MCF 10A (cell line): ENCODE results near the gene SPOCK3. TPM values are rescaled to one million over a fixed set of nuclear protein-coding genes. Genes with fewer than 3 reads are reported as not detected.

Source experiments
- BruUV-seq: library from RNA; stranded (reverse); fragments of 400-500 nt; replicated peaks from 2 replicates; lab custom pipeline; 2021; lab: Mats Ljungman, UMichigan
- CTCF ChIA-PET: fragments of 300-600 bp; sonication (Branson Sonifier 250); formaldehyde crosslinking; extraction: SDS; loops from one replicate; lab custom pipeline; 2021; ENCODE audit warnings: antibody characterized with exemption, inconsistent platforms; lab: Yijun Ruan, JAX
- POLR2A ChIA-PET: fragments of 300-600, 350-650 bp; sonication (Branson Sonifier 250); formaldehyde crosslinking; extraction: SDS; loops from one replicate; lab custom pipeline; 2020; ENCODE audit warnings: antibody characterized with exemption, inconsistent platforms; lab: Yijun Ruan, JAX
- DNase-seq: peaks from one replicate; pipeline ENCODE4 v3.0.0-alpha.2; 2018; ENCODE audit not compliant: unreplicated experiment
- H3K27ac Mint-ChIP-seq: one replicate; pipeline ENCODE4 v1.8.0; 2022; ENCODE audit warnings: mild to moderate bottlenecking, low read depth, mixed read lengths; ENCODE audit not compliant: unreplicated experiment
- H3K27me3 Mint-ChIP-seq: one replicate; pipeline ENCODE4 v1.8.0; 2022; ENCODE audit warnings: mixed read lengths; ENCODE audit not compliant: insufficient read depth, unreplicated experiment
- H3K36me3 Mint-ChIP-seq: one replicate; pipeline ENCODE4 v1.8.0; 2022; ENCODE audit warnings: mild to moderate bottlenecking, moderate library complexity, mixed read lengths; ENCODE audit not compliant: insufficient read depth, unreplicated experiment
- H3K4me1 Mint-ChIP-seq: one replicate; pipeline ENCODE4 v1.8.0; 2022; ENCODE audit warnings: mixed read lengths; ENCODE audit not compliant: insufficient read depth, unreplicated experiment
- H3K4me3 Mint-ChIP-seq: one replicate; pipeline ENCODE4 v1.8.0; 2022; ENCODE audit warnings: mild to moderate bottlenecking, moderate library complexity, mixed read lengths; ENCODE audit not compliant: unreplicated experiment
- H3K9me3 Mint-ChIP-seq: one replicate; pipeline ENCODE4 v1.8.0; 2022; ENCODE audit warnings: mixed read lengths; ENCODE audit not compliant: unreplicated experiment
- intact Hi-C: fragments of 100-400 bp; cut with micrococcal nuclease; formaldehyde crosslinking; loops from 2 replicates; pipeline ENCODE4 v1.14.1; 2022
- total RNA-seq: library from RNA; stranded (reverse); gene quantifications from 2 replicates; pipeline ENCODE4 v1.2.3, GENCODE V29; 2022
- TF ChIP-seq, protein P1 (sequence below): fragments of 200-600 bp; IDR thresholded peaks from one replicate; pipeline ENCODE4 v1.8.0; 2022; ENCODE audit warnings: antibody characterized with exemption, mild to moderate bottlenecking; ENCODE audit not compliant: unreplicated experiment

The SPOCK3 gene
- total RNA-seq, 1 experiment from 2014 or later: not detected

DNA sequence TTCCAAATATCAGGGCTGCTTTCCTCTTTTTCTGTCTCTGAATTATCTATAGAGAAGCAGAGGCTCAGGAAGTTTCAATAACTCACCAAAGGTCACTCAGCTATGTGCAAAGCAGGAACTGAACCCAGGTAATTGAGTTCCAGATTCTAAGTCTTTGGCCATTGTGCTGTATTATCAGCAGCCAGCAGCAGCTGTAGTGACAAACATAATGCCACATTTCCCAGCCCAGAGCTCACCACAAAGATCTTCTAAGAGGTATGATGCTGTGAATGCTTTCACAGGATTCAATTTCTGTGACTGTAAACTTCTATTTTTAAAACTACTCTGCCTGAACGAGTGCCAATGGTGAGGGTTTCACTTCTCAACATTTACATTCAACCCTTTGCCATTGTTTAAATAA, 56.4 kb downstream of the SPOCK3 start:
- no TSS peak for BruUV-seq
- no peak overlapping the region for H3K4me3 Mint-ChIP-seq
- no peaks in the 10 kb centered on the region for H3K4me1 Mint-ChIP-seq
- H3K9me3 Mint-ChIP-seq: no peaks in the 10 kb centered on the region
- no peak overlapping the region for H3K27ac Mint-ChIP-seq
- POLR2A ChIA-PET: interaction anchor here (0.5 to 0.7 kb wide), 2 partner anchors 15 to 235 kb away, joined by 3 read pairs; no protein-coding TSS in a partner anchor
- H3K36me3 Mint-ChIP-seq: no peaks in the 10 kb centered on the region
- DNase-seq: no peak
- TF ChIP-seq, protein P1, sequence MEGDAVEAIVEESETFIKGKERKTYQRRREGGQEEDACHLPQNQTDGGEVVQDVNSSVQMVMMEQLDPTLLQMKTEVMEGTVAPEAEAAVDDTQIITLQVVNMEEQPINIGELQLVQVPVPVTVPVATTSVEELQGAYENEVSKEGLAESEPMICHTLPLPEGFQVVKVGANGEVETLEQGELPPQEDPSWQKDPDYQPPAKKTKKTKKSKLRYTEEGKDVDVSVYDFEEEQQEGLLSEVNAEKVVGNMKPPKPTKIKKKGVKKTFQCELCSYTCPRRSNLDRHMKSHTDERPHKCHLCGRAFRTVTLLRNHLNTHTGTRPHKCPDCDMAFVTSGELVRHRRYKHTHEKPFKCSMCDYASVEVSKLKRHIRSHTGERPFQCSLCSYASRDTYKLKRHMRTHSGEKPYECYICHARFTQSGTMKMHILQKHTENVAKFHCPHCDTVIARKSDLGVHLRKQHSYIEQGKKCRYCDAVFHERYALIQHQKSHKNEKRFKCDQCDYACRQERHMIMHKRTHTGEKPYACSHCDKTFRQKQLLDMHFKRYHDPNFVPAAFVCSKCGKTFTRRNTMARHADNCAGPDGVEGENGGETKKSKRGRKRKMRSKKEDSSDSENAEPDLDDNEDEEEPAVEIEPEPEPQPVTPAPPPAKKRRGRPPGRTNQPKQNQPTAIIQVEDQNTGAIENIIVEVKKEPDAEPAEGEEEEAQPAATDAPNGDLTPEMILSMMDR: no peak
- H3K27me3 Mint-ChIP-seq: no peaks in the 10 kb centered on the region
- intact Hi-C loops: no loop called here
- CTCF ChIA-PET: interaction anchor here (0.5 kb wide), 1 partner anchor 631 kb away, joined by 3 read pairs; no protein-coding TSS in a partner anchor

DNA sequence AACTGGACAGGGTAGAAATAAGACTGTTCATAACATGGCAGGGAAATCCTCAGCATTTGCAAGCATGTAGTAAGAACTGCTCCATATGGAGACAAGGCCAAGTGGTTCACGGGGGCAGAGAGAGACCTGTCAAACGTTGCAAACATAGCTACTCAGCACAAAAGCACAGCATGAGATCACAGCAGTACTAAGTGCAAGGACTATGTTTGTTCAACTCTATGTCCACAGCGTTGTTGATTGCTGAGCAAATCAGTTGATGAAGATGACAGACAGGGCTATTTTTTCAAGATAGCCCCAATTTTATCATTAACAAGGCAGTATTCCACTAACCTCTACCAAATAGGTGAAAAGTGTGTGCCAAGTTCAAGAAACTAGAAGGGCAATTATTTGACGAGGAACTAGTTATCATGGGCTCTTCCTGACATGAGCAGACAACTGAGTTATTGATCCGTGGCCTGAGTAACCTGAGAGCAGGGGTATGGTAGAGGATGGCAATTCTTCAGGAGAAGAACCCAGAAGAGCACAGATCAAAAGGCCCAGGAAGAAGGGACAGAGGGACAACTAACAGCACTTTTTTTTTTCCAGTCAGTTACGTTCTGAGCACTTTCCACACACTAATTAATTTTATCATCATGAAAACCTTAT, 57.4 kb downstream of the SPOCK3 start:
- ChIA-PET CTCF (no interaction called here), POLR2A (no interaction called here)
- TF ChIP-seq, protein P1: no peak
- Mint-ChIP-seq H3K9me3 (no peaks in the 10 kb centered on the region), H3K36me3 (no peaks in the 10 kb centered on the region), H3K27me3 (no peaks in the 10 kb centered on the region), H3K27ac (no peak overlapping the region), H3K4me1 (no peaks in the 10 kb centered on the region), H3K4me3 (no peak overlapping the region)
- intact Hi-C loops: no loop called here
- DNase-seq: no peak
- BruUV-seq: no TSS peak

DNA sequence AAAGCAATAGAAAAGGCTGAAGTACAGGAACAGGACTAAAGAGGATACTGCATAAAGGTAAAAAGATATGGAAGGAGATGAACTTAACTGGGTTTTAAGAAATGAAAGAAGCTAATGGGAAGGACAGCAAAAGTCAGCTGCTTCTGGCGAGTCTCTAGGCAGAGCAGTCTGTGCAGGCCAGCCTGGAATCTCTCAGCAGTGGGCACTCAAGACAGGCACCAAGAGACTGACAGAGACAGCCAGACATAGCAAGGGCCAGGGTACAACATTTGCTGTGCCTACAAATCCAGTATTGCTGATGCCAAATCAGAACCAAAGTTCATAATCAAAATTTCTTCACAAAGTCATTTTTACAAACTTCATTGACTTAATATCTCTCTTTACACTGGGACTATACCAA, 62.4 kb downstream of the SPOCK3 start:
- no peak overlapping the region for H3K27ac Mint-ChIP-seq
- POLR2A ChIA-PET: interaction anchor here (1.4 kb wide), 1 partner anchor 9 kb away, joined by 4 read pairs; no protein-coding TSS in a partner anchor

DNA sequence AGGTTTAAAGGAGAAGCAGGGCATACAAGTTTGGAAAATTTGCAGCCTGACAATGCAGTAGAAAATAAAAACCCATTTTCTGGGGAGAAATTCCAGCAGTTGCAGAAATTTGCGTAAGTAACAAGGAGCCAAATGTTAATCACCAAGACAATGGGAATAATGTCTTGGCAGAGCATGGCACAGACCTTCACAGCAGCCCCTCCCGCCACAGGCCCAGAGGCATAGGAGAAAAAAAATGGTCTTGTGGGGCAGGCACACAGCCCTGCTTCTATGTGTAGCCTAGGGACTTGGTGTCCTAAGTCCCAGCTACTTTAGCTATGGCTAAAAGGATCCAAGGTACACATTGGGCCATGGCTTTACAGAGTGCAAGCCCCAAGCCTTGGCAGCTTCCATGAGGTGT, 65.7 kb downstream of the SPOCK3 start:
- CTCF ChIA-PET: no interaction called here
- H3K4me3 Mint-ChIP-seq: no peak overlapping the region
- POLR2A ChIA-PET: no interaction called here
- no peaks in the 10 kb centered on the region for H3K36me3 Mint-ChIP-seq
- no peak overlapping the region for H3K27ac Mint-ChIP-seq
- TF ChIP-seq, protein P1: no peak
- BruUV-seq: no TSS peak
- H3K27me3 Mint-ChIP-seq: no peaks in the 10 kb centered on the region
- DNase-seq: no peak
- H3K9me3 Mint-ChIP-seq: no peaks in the 10 kb centered on the region
- no peaks in the 10 kb centered on the region for H3K4me1 Mint-ChIP-seq
- intact Hi-C loops: no loop called here

More for the DNA sequence above, 62.4 kb downstream of the SPOCK3 start:
- H3K36me3 Mint-ChIP-seq: no peaks in the 10 kb centered on the region
- no peak for DNase-seq
- H3K4me1 Mint-ChIP-seq: no peaks in the 10 kb centered on the region
- CTCF ChIA-PET: interaction anchor here (0.6 kb wide), 1 partner anchor 83 kb away, joined by 4 read pairs; no protein-coding TSS in a partner anchor
- no peak overlapping the region for H3K4me3 Mint-ChIP-seq
- TF ChIP-seq, protein P1: no peak
- no TSS peak for BruUV-seq
- H3K9me3 Mint-ChIP-seq: no peaks in the 10 kb centered on the region
- intact Hi-C loops: no loop called here
- H3K27me3 Mint-ChIP-seq: no peaks in the 10 kb centered on the region
